KOPT-K1 (cell line): ENCODE measurements around the gene BMP8B.
"Not testable (repeated sequence)": the region's sequence is repeated elsewhere in the genome, so short reads cannot be mapped to it uniquely, and the experiment has no call there.

ENCODE experiments used
- H3K27ac ChIP-seq: fragments of 200-600 bp; sonication (generic); 2 replicates; pipeline ENCODE4 v1.5.1; 2016; ENCODE audit warnings: antibody characterized with exemption, mild to moderate bottlenecking, low read depth, low read length; ENCODE audit not compliant: poor library complexity, severe bottlenecking
- H3K36me3 ChIP-seq: fragments of 200-600 bp; sonication (generic); 2 replicates; pipeline ENCODE4 v1.5.1; 2017; ENCODE audit warnings: antibody characterized with exemption, mild to moderate bottlenecking, low read length, moderate library complexity; ENCODE audit not compliant: insufficient read depth
- H3K9me3 ChIP-seq: fragments of 200-600 bp; sonication (generic); 2 replicates; pipeline ENCODE4 v1.5.1; 2017; ENCODE audit warnings: antibody characterized with exemption, low read length, mild to moderate bottlenecking; ENCODE audit not compliant: insufficient read depth, poor library complexity, severe bottlenecking

BMP8B gene

DNA sequence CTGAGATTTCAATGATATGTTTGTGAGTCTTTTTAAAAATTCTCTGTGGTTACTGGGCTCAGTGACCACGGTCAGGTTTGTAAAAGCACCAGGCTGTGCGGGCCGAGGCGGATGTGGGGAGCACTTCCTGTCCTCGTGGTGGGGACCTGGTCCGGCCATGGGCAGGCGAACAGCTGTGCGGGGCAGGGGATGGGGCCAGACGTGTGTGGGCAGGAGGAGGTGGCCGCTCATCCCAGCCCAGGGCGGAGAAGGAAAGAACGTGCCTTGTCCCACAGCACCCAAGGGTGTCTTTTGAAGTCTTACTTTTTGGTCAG lies 12.3 kb downstream of the BMP8B start:
- H3K36me3 ChIP-seq: no peaks in the 10 kb centered on the region
- no peaks in the 10 kb centered on the region for H3K9me3 ChIP-seq
- no peak overlapping the region for H3K27ac ChIP-seq

DNA sequence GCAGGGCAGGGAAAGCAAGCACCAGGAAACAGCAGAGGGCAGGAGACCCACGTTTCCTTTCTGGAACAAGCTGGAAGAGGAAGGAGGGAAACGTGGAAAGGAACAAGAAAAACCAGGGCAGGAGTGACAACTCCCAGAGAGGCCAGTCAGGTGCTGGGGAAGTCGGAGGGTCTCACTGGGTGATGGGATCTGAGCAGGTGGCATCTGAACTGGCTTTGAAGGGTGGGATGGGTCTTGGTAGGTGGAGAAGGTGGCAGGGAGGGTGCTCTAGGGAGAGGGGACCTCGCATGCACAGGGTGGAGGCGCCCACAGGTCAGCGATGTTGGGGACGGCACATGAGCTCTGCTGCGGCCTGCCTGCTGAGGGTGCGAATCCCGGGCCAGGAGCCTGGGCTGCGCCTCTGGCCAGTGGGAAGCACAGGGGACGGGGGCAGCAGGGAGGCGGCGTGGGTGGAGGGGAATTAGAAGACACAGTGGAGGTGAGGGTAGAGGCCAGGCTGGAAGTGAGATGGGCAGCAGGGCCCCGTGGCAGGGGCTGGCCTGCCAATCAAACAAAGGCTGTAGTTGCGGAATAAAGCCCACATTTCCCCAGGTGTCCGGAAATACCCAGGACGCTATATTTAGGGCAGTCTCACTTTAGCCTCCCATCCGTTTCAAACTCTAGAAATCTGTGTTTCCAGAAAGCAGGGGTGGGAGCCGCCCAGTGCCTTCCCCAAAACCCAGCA lies 12.8 kb downstream of the BMP8B start:
- not testable (repeated sequence) for H3K27ac ChIP-seq, H3K9me3 ChIP-seq, H3K36me3 ChIP-seq

DNA sequence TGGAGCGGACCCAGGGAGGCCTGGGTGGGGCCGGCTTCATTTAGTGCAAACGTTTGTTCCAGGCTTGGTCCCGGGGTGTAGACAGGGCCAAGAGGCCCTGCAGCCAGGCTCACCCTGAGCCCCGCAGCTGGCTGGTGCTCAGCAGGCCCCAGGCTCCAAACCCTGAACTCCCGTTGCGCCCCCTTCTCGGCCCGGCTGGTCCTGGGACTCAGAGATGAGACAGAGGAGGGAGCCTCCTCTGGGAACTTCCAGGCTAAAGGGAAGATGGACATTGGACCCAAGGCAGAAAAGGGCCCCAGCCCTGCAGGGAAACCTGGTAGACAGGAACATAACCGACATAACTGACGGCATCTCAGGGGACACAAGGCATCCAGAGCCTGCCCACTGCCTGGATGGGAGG lies 13.5 kb downstream of the BMP8B start:
- H3K36me3 ChIP-seq, H3K27ac ChIP-seq, H3K9me3 ChIP-seq: not testable (repeated sequence)

DNA sequence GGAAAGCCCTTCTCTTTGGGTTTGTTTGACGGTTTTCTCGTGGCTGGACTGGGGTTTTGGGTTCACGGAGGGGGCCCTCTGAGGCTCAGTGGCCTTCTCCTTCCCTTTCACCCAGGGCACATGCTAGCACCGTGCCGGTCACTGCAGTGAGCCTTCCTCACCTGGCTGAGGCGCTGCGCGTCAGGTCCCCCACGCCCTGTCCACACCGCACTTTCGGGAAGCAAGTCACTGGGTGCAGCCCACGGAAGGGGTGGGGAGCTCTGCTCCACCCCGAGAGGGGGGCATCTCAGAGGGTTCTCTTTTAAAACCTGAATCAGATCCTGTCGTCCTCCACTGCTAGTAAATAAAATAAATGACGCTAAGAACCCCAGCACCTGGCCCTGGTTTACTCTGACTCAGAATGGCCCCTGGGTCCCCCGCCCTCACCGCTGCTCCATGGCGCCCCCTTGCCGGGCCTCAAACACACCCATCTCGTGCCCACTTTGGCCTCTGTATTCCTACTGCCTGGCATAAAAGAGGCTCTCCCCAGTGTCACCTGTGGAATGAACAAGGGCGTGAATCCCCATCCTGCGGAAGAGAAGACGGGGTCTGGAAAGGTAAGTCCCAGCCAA lies 15.2 kb downstream of the BMP8B start:
- not testable (repeated sequence) for H3K9me3 ChIP-seq, H3K27ac ChIP-seq, H3K36me3 ChIP-seq

DNA sequence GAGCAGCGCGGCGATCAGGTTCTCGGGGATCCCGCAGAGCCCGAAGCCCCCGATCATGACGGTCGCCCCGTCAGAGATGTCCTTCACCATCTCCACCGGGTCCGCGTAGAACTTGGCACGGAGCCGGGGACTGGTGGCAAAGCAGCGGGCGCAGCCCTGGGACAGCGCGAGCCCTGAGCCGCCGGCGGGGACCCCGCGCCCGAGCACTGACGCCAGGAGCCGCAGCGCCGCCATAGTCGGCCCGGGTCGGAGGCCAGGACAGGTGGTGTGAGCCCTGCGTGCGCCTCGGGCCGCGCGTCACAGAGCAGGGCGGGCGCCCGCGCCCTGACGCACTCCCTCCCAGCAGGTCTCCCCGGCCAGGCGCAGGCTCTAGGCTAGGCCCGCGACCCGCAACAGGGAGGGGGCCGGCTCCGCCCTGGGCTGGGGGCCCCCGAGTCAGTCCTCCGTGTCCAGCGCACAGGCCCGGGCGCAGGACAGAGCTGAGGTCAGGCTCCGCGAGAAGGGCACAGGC lies 17.6 kb downstream of the BMP8B start, which contains the start of gene OXCT2:
TSS of gene OXCT2 (minus strand) at position 327 of the 511 bp plus-strand sequence. CDS start at position 234, 93 bp downstream.
- not testable (repeated sequence) for H3K9me3 ChIP-seq, H3K27ac ChIP-seq, H3K36me3 ChIP-seq

DNA sequence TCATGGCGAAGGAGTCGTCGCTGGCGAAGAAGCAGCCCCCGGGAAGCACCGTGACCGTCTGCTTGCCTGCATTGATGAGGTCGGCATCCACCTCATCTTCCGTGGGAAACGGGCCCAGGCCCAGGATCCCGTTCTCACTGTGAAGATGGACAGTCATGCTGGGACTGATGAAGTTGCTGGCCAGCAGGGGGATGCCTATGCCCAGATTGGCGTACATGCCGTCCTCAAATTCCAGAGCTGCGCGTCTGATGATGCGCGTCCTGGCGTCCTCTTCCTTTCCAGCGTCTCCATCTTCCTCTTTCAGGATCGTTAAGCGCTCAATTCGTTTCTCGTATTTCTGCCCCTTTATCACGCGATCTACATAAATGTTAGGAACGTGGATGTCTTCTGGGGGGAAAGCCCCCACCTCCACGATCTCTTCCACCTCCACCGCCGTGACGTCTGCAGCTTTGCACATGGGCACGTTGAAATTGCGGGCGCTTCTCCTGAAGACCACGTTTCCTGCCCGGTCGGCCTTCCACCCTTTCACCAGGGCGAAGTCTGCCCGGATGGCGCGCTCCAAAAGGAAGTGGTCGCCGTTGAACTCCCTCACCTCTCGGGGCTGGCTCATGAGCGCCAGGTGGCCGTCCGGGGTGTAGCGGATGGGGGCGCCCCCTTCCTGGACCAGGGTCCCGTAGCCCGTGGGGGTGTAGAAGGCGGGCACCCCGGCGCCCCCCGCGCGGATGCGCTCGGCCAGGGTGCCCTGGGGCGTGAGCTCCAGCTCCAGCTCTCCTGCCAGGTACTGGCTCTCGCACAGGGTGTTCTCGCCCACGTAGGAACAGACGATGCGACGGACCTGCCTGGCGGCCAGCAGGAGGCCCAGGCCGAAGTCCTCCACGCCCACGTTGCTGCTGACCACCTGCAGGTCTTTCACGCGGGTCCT lies 18.3 kb downstream of the BMP8B start:
- H3K27ac ChIP-seq, H3K36me3 ChIP-seq, H3K9me3 ChIP-seq: not testable (repeated sequence)

DNA sequence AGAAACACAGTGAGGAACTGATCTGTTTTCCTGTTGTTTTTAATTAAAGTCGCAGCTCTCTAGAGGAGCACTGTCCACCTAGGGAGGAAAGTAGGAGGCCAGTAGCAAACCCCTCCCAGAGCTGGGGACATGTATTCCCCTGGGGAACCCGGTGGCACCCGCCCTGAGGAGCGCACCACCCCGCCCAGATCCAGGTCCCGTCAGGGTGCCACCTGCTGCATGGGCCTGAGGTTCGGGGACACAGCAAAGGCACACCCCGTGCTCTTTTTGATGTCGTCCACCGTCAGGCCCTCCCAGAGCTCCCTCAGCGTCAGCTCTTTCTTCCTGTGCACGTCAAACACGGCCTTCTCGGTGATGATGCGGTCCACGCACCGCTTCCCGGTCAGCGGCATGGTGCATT lies 19.2 kb downstream of the BMP8B start:
- H3K27ac ChIP-seq, H3K36me3 ChIP-seq, H3K9me3 ChIP-seq: not testable (repeated sequence)

DNA sequence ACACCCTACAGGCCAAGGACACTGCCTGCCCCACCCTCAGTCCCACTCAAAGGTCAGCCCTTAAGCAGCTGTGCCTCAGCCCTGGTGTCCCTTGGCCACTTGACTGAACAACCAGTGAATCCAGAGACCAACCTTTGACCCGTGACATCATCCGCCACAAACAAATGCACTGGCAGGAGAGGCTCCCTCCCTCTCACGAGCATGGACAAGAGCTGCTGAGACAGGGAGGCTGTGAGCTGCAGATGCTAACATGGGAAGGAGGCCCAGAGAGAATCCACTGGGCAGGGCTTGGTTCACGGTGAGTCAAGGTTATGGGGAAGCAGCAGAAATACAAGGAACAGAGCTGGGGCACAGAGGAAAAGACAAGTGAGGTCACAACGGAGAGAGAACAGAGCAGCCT lies 22.2 kb downstream of the BMP8B start:
- H3K27ac ChIP-seq, H3K36me3 ChIP-seq, H3K9me3 ChIP-seq: not testable (repeated sequence)

DNA sequence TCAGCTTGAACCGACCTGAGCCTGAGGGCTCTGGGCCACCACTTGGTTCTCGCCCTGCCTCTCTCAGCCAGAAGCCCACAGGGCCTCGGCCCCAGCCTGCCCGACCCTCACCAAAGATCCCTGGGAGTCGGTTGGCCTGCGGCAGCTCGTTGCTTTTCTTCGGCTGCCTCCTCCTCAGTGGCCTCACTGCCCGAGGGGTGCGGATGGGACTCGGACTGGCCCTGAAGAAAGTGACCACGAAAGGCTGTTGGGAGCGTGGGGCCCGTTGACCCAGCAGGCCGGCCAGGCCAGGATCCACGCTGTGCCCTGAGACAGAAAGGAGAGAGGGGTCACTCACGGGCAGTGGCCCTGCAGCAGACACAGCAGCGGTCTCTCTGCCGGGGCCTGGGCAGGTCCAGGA lies 24.2 kb downstream of the BMP8B start:
- H3K9me3 ChIP-seq, H3K27ac ChIP-seq, H3K36me3 ChIP-seq: not testable (repeated sequence)

DNA sequence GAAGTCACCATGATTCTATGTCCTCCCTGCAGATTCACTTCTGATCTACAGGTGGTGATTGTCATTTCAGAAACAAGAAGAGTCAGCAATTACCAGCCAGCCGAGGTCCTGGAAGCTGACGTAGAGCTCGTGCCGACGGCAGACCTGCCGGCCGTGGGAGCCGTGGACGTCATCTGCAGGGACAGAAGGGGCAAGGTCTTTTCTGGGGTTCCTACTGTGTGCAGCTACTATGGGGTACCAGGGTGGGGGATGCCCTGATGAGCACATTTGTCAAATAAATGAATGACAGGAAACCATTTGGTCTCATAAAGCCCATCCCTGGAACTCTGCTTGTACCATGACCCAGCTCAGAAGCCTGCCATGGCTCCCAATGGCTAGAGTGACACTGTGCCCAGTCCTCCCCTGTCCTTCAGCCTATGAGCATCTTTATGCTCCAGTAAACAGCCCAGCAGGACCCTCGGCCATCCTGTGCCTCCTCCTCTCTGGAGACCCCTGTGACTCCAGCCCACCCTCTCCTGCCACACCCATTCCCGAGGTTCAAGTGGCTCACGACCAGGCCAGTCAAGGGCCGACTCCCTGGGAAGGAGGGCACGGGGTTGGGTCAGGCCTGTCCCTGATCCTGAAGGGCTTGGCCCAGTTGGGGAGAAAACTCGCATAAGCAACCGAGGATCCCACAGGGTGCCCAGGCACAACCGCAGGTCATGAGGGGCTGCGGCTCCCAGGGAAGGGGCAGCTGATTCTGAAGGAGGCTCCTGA lies 24.9 kb downstream of the BMP8B start:
- not testable (repeated sequence) for H3K9me3 ChIP-seq, H3K27ac ChIP-seq
- H3K36me3 ChIP-seq: peaks cover 15% of the 10 kb centered on the region

DNA sequence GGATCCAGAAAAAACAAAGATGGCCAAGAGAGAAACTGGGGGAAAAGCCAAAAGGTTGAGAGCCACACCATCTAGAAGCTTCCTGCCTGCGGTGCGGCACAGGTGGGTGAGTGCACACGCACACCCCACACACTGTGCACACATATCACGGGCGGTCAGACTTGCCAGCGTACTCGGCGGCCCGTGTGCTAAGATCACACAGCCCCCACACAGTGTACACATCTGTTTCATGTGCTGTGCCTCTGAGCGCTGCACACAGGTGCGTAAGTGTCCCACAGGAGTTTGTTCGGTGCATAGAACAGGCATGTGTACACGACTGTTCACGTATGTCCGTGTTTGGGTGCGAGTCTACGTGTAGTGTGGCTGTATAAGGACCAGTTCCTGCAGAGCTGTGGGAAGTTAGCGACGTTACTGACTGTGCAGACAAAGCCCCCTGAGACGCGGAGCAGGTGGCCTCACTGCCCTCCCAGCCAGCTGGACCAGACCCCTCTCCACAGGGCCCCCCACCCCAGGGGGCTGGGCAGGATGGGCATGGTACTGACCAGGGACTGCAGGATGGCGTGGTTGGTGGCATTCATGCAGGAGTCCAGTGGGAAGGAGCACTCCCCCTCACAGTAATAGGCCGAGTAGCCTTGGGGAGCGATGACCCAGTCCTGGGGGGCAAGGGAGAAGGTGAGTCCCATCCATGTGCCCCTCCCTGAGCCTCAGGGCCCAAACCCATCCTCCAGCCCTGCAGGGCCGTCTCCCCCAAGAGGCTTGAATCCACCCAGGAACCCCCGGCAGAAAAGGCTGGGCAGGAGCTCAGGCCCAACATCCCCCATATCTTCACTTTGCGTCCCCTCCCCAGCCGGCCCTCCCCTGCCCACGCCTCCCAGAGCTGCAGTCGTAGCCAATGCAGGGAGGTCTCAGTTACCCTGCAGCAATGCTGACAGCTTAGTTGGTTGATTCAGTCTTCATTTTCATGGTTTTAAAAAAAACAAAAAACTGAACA lies 25.8 kb downstream of the BMP8B start:
- no peak overlapping the region for H3K27ac ChIP-seq
- peaks cover 25% of the 10 kb centered on the region for H3K36me3 ChIP-seq
- no peaks in the 10 kb centered on the region for H3K9me3 ChIP-seq

DNA sequence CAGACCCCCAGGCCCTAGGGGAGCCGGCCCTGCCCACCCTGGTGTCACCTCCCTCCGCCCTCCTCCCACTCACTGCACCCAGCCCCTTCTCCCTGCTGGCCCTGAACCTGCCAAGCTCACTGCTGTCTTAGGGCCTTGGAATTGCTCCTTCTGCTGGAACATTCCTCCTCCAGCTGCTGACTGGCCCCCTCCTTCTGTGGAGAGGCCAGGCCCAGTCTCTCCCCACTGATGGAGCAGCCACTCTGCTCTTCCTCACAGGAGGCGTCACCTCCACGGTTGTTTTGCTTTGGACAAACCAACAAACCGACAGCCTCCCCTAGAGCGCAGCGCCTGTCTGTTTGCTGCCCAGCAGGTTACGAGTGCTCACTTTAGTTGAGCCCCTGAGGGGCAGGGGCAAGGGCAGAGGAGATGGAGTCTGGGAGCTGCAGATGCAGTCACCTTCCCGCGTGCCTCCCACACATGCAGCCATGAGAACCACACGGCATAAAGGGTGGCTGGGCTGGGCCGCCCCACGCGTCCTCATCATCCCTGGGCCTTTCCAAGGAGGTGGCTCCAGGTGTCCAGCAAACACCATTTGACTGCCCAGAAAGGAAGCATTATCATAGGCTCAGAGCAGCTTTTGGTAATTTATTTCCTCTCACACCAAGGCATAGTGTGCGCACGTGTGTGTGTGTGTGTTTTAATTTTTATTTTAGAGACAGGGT lies 27.0 kb downstream of the BMP8B start:
- Histone ChIP-seq H3K36me3 (peaks cover 36% of the 10 kb centered on the region), H3K9me3 (no peaks in the 10 kb centered on the region), H3K27ac (no peak overlapping the region)

DNA sequence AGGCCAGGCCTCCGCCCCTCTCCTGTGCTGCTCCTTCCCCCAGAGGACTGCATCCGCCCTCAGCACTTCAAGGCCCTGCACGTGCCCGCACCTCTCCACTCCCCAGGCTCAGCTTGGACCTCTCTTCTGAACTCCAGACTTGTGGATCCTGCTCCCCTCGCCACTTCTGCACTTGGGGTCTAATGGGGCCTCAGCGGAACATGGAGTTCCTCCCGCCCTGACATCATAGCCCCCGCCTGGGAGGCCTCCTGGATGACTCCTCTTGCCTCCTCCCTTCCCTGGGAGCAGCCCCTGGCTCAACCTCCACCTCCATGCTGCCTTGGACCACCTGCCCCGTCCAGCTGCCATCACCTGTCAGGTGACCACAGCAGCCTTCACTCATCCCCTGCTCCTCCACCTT lies 27.6 kb downstream of the BMP8B start:
- no peak overlapping the region for H3K27ac ChIP-seq
- peaks cover 43% of the 10 kb centered on the region for H3K36me3 ChIP-seq
- no peaks in the 10 kb centered on the region for H3K9me3 ChIP-seq
